Upper lobe of left lung (tissue), 4 donors: ENCODE data around the gene RASGRF2.

Experiments
- CTCF ChIP-seq, 6 experiments: fragments of 450-650 bp in 4 of 6; fragments of 200-600 bp in 2 of 6; sonication (generic) in 2 of 6; IDR thresholded peaks; one replicate each; pipeline ENCODE4 v1.5.1; 2016 to 2019; ENCODE audit warnings: antibody characterized with exemption in 6 of 6
- POLR2AphosphoS5 ChIP-seq, 2 donors: sonication (generic); formaldehyde crosslinking; IDR thresholded peaks; one replicate each; pipeline ENCODE4 v1.5.1; 2017; ENCODE audit warnings: antibody characterized with exemption in 2 of 2

GRCh38 chr5:81246697-81247096, 286.5 kb downstream of the RASGRF2 start:
- TF ChIP-seq CTCF (IDR thresholded peaks at IDR 0.05), result no peak
- TF ChIP-seq POLR2AphosphoS5 (IDR thresholded peaks at IDR 0.05), result no peak
